HG03045 (cell line): ENCODE results near the gene SH3BP5.

ENCODE experiments used
- ATAC-seq: cut with Tn5 transposase; IDR thresholded peaks from one replicate; pipeline ENCODE4 v1.9.1; 2021; ENCODE audit warnings: mild to moderate bottlenecking, moderate library complexity; ENCODE audit not compliant: unreplicated experiment

Gene SH3BP5

GRCh38 chr3:15300323-15301078 lies 31.9 kb downstream of the SH3BP5 start:
- ATAC-seq = no peak

GRCh38 chr3:15299036-15299435 lies 33.4 kb downstream of the SH3BP5 start:
- ATAC-seq = no peak

- no peak for ATAC-seq
These were observed 33.9 kb downstream of the SH3BP5 start for GRCh38 chr3:15298504-15298903.

GRCh38 chr3:15297608-15298350 lies 34.6 kb downstream of the SH3BP5 start:
- ATAC-seq = no peak

- ATAC-seq = no peak
These were observed 36.9 kb downstream of the SH3BP5 start for GRCh38 chr3:15295506-15295905.

- ATAC-seq = no peak
These were observed 37.5 kb downstream of the SH3BP5 start for GRCh38 chr3:15294929-15295328.

- no peak for ATAC-seq
These were observed 39.4 kb downstream of the SH3BP5 start for GRCh38 chr3:15292765-15293522.

- ATAC-seq = peak; percentile 84
These were observed 40.5 kb downstream of the SH3BP5 start for GRCh38 chr3:15291589-15292541.

- no peak for ATAC-seq
These were observed 41.6 kb downstream of the SH3BP5 start for GRCh38 chr3:15290736-15291135.

GRCh38 chr3:15289661-15290060 lies 42.7 kb downstream of the SH3BP5 start:
- no peak for ATAC-seq

GRCh38 chr3:15288331-15289035 lies 43.9 kb downstream of the SH3BP5 start:
- ATAC-seq = no peak

- ATAC-seq = no peak
These were observed 44.6 kb downstream of the SH3BP5 start for GRCh38 chr3:15287565-15288330.

GRCh38 chr3:15286022-15286421 lies 46.4 kb downstream of the SH3BP5 start:
- no peak for ATAC-seq

GRCh38 chr3:15284121-15284889 lies 48.1 kb downstream of the SH3BP5 start:
- no peak for ATAC-seq

GRCh38 chr3:15283702-15284101 lies 48.7 kb downstream of the SH3BP5 start:
- no peak for ATAC-seq

GRCh38 chr3:15281817-15282216 lies 50.6 kb downstream of the SH3BP5 start:
- ATAC-seq = no peak

GRCh38 chr3:15280853-15281532 lies 51.4 kb downstream of the SH3BP5 start:
- no peak for ATAC-seq
